Dermis microvascular lymphatic vessel endothelial cell (primary cell): ENCODE measurements around the gene PITPNM3. TPM values are rescaled to one million over a fixed set of nuclear protein-coding genes. Genes with fewer than 3 reads are reported as not detected.
"Not testable (repeated sequence)": the region's sequence is repeated elsewhere in the genome, so short reads cannot be mapped to it uniquely, and the experiment has no call there.

Source experiments
- DNase-seq, 2 donors: peaks; one replicate each; pipeline versions ENCODE4 v3.0.0 to v3.0.0-alpha.2; 2010; ENCODE audit warnings: low read depth in 2 of 2
- total RNA-seq: library from RNA; depleted of rRNA; stranded (reverse); fragments of >200 nt; gene quantifications from 2 replicates; pipeline ENCODE4 v1.2.1, GENCODE V29; 2014

The PITPNM3 gene
- total RNA-seq, 1 donor from 2014 or later, result 0.26 TPM

DNA sequence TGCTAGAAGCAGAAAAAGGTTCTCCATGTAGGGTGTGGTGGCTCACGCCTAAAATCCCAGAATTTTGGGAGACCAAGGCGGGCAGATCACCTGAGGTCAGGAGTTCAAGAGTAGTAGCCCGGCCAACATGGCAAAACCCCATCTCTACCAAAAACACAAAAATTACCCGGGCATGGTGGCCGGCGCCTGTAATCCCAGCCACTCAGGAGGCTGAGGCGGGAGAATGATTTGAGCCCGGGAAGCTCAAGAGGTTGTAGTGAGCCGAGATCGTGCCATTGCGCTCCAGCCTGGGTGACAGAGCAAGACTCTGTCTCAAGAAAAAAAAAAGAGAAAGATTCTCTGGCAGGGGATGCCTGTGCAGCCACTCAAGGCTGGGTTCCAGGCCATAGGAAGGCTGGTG, 54.2 kb downstream of the PITPNM3 start:
- DNase-seq, result no peak

DNA sequence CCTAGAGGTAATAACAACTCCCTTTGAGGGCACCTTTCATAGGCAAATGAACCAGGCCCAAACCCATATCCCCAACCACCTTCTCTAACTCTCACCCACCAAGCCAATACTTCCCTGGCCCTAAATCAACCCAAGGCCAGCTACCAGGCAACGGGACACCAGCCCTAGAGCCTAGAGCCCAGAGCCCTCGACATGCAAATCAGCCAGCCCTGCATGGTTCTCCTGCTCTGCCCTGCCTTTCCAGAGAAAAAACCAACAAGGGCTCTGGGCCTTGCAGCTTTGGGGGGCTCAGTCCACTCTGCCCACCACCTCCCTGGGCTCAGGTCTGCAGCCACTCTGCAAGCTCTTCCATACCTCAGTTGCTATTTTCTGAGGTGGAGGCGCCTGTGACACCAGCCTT, 55.0 kb downstream of the PITPNM3 start:
- DNase-seq, result no peak

- no peak for DNase-seq
Measured at GRCh38 chr17:6498901-6499540, 57.3 kb downstream of the PITPNM3 start.

DNA sequence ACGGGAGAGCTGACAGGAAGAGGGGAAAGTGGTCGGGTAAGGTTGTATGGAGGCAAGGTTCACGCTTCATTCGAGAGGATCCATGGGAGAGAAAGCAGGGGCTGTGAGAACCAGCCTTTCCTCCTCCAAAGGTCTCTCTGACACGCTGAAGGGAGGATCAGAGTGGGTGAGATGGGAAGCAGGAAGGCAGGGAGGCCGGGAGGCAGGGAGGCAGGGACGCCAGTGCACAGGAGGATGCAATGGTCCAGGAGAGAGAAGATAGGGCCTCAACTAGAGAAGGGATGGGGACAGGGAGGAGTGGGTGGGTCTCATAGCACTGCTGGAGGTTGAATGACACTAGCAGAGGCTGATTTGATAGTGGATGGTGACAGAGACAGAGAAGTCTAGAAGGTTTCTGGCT, 58.0 kb downstream of the PITPNM3 start:
- DNase-seq, result no peak

DNA sequence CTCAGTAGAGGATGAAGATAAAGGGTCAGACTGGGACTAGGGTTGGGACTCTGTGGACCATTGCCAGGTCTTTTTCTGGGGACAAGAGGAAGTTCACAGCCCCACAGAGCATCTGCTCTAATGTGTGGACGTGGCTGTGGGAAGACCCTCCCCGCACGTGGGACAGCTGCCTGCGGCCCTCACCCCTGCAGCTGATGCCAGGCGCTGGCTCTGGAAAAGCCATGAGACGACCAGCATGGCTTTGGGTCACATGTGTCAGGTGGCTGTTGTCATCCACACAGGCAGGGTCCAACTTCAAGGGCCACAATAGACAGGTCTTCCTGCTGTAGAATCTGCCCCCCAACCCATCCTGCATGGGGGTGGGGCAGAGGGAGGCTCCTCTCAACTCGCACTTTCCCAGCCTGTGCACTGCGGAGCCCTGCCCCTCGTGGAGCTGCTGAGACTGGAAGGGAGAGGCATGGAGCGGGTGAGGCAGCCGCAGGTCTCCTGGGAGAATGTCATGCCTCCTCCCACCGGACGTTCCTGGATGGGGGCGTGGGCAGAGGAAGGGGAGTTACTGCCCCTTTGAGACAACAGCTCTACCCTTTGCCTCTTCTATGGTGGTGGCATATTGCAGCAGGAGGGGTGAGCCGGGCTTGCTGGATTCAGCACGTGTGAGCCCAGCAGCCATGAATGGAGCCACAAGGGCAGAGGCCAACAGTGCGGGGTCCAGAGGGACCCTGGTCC, 58.7 kb downstream of the PITPNM3 start:
- DNase-seq, result no peak

DNA sequence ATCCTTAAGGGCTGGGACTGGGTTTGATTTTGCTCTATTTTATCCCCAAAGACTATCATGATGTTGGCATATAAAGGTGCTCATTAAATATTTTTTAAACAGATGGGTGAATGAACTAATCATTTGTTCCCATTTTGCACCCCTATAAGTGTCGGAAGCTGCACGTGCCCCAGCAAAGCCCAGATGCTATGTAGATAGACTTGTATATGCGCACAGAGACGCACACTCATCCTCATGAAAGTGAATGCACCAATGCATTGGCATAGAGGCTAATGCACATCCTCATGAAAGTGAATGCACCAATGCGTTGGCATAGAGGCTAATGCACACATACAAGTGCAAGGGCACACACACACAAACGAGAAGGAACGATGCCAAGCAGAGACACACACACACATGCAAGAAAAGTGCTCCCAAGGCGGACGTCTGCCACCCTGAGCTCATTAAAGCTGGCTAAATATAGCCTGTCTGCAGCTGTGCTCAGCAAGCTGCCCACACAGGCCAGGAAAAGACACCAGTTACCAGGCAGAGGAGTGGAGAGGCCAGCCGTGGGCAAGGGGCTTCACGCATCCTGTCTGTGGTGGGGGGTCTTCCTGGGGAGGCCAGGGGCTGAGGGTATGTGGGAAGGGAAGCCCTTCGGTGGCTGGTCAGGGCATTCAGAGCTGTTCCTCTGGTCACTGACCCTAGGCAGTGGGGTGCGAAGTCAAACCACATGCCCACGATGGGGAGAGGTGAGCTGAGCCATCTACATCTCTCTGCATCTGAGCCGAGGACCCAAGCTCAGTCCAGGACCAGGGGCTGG, 59.5 kb downstream of the PITPNM3 start:
- DNase-seq, result no peak

DNA sequence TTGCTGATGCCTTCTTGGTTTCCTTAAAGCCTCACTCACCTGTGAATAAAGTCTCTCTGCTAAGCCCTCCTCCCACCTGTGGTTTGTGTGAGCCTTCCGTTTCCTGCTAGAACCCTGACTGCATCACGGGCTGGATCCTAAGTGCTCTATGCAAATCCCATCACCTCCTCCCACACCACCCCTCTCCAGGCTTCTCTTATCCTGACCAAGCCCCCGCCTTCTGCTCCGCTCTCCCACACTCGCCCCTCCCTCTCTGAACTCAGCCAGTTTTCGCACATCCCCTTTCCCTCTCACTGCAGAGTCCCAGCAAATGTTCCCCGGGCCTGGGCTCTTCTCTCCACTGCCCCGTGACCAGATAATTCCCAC, 60.3 kb downstream of the PITPNM3 start:
- DNase-seq, result no peak

GRCh38 chr17:6495450-6496115, 60.8 kb downstream of the PITPNM3 start:
- DNase-seq, result no peak

DNA sequence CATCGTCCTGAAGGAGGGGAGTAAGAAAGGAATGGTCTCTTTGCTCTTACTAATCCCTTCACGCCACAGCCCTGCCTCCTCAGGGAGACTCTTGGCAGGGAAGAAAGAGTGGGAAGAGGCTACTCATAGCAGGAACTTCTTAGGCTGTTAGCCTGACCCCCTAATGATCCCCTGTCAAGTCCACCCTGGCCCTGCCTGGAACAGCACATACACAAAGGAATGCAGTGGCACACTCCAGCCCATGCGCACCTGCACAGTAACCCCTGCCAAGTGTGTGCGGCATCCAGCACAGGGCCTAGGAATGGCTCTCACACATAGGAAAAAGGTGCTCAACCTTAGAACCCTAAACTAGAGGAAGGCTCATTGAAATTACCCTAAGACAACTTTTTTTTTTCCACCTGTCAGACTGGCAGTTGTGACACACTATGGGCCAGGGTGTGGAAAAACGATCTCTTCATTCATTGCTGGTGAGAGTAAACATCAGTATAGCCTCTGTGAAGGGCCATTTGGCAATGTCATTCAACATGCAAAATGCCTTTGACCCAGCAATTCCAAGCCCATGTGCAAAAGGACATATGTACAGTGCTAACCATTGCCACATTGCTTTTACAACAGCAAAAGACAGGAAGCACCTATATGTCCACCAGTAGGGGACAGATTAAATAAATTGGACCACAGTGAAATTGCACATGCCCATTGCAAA, 62.0 kb downstream of the PITPNM3 start:
- DNase-seq, result no peak

DNA sequence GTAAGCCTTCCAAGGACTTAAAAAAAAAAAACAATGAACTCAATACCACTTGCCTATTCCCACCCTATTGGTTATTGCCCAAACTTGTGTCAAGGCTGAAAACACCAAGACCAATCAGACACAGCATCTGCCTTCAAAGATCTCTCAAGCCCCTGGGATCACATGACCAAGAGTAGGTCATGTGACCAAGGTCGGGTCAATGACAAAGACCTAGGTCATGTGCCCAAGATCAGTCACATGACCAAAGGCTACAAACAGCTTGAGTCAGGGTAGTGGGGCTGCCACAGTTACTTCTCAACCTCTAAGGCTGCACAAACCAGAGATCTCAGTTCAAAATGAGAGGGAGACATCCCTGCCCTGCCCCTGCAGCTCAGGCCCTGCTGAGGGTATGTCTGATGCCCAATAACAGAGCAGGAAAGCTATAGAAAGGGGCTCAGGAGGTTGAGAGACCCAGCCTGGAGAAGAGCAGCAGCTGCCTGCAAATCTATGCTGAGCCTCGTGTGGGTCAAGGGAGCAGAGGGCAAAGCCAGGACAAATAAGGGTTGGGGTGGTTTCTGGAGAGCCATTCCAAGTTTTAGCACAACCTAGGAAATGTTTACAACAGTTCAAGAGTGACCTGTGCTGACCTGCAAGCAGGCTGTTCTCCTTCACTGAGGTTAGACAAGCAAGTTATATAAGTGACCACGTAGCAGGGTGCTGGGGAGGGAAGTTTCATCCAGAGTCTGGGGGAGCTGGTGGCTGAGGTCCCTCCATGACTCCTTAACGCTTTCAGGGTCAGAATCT, 63.3 kb downstream of the PITPNM3 start:
- DNase-seq, result no peak

GRCh38 chr17:6491071-6491700, 65.2 kb downstream of the PITPNM3 start:
- DNase-seq, result no peak

DNA sequence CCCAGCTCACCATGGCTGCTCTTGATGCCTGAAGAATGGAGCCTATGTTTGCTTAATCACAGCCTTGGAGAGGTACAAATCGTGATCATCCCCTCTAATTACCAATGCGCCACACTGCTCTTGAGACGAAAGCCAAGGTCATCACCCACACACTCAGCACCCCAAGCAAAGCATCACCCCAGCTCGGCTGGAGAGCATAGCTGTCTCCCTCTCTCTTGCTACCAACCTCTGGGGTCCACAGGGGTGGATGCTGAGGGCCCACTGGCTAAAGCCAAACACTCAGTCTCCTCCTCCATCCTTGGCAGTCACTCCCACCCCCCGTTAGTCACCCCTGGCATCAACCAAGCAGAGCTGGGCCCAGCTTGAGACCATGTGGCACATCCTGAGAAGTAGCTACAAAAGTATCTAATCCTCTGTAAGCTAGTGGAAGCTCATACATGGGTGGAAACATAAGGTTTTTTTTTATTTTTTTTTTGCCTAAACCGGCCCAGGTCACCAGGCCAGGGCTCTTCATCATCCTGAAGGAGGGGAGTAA, 67.3 kb downstream of the PITPNM3 start:
- no peak for DNase-seq

GRCh38 chr17:6488008-6488539, 68.3 kb downstream of the PITPNM3 start:
- no peak for DNase-seq

- DNase-seq, result peak; percentile 29 to 65
Measured at GRCh38 chr17:6487251-6488007, 68.9 kb downstream of the PITPNM3 start.

DNA sequence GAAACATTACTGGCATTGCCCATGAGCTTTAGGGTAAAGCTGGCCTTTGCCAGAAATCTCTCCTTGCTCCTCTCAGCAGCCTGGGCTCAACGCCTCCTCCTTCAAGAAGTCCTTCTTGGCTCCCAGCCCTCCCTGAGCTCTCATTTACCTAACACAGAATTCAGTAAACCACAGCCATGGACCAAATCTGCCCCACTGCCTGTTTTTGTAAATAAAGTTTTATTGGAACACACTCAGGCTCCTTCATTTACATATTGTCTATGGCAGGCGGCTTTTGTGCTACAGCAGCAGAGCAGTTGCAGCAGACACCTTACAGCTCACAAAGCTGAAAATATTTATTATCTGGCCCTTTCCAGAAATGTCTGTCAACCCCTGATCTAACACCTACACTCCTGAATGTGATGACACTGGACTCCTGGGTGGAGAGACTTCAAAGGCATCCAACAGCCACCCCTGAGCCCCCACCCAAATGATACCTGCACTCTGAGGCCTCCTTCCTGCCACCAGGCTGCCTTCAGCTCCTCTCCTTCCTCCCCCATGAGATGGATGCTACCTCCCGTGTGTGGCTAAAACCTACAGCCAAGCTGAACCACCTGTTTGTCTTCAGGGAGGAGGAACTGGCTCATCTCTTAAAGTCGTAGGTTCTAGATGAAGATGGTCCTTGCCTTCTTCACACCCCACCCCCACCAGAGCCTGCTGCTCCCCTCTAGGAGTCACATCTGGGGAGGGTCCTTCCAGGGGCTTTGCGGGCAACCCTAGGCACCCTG, 70.5 kb downstream of the PITPNM3 start:
- no peak for DNase-seq

GRCh38 chr17:6483507-6483906, 72.8 kb downstream of the PITPNM3 start:
- no peak for DNase-seq

- not testable (repeated sequence) for DNase-seq
Measured at GRCh38 chr17:6482796-6483195, 73.6 kb downstream of the PITPNM3 start.

DNA sequence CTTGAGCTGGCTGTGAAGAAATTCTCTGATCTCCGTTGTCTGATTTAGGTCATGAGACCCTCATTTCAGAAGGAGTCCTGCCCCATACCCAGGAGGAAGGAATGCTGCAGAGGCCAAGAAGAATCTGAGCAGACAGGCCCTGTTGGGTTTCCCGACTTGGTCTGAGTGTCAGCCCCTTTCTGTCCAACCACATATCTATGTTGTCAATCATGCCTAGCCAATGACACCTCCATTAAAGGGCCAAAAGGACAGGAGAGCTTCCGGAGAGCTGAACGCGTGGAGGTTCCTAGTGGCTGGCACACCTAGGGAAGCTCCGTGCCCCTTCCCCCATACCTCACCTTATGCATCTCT, 74.3 kb downstream of the PITPNM3 start:
- DNase-seq, result no peak
